Erythroblast (primary cell): ENCODE data around the gene OTULIN.

Source experiments
- DNase-seq, 2 experiments: peaks; one replicate each; lab custom pipeline; 2025; lab: John Stamatoyannopoulos, UW
- GATA1 ChIP-seq: IDR thresholded peaks from 2 replicates; pipeline ENCODE4 v1.6.1; 2011; ENCODE audit warnings: low read depth, mild to moderate bottlenecking, control low read depth, low read length, moderate library complexity
- POLR2A ChIP-seq: IDR thresholded peaks from 2 replicates; pipeline ENCODE4 v1.6.1; 2011; ENCODE audit warnings: mild to moderate bottlenecking, low read length

OTULIN gene

DNA sequence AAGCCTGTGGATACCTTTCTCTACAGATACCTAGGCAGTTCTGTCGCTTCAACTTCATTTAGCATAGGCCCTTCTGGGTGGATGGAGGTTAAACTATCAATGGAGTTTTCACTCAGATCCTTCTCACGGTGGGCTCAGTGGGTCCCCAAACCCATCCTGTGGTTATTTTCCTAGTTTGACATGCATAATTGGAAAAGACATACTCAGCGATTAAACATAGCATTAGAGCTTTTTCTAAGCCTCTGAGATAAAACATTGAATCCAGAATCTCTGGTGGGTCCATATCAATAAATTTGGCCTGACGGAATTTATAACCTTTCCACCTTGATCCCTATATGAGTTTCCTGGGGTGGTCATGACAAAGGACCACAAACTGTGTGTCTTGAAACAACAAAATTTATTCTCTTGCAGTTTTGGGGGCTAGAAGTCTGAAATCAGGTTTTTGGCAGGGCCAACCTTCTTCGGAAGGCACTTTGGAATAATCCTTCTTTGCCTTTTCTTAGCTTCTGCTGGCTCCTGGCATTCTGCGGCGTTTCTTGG lies 1.7 kb upstream of the OTULIN start:
- TF ChIP-seq POLR2A, result no peak
- no peak for TF ChIP-seq GATA1
- no peak for DNase-seq

- TF ChIP-seq POLR2A (no peak), GATA1 (no peak)
- peak; percentile 62 to 81 for DNase-seq
These were observed 716 bp upstream of the OTULIN start for GRCh38 chr5:14663734-14664269.

GRCh38 chr5:14665101-14665822 lies 744 bp downstream of the OTULIN start:
- no peak for TF ChIP-seq POLR2A
- peak; percentile 45 to 61 for DNase-seq

- peak; percentile 68 to 69 for DNase-seq
These were observed 1.4 kb downstream of the OTULIN start for GRCh38 chr5:14665949-14666348.

GRCh38 chr5:14666357-14666756 lies 1.8 kb downstream of the OTULIN start:
- no peak for DNase-seq
- no peak for TF ChIP-seq POLR2A
- no peak for TF ChIP-seq GATA1

More at GRCh38 chr5:14665949-14666348, 1.4 kb downstream of the OTULIN start:
- no peak for TF ChIP-seq POLR2A
- TF ChIP-seq GATA1, result no peak

DNA sequence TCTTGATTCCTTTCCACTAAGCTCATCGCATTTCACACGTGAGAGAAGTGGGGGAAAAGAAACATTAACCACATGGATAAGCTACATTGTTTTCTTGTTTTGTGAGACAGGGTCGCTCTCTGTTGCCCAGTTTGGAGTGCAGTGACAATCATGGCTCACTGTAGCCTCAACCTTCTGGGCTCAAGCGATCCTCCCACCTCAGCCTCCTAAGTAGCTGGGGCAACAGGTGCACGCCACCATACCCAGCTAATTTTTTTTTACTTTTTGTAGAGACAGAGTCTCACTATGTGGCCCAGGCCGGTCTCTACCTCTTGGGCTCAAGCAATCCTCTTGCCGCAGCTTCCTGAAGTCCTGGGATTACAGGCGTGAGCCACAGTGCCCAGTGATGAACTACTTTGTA lies 2.8 kb downstream of the OTULIN start:
- no peak for DNase-seq
- TF ChIP-seq POLR2A (no peak), GATA1 (no peak)

DNA sequence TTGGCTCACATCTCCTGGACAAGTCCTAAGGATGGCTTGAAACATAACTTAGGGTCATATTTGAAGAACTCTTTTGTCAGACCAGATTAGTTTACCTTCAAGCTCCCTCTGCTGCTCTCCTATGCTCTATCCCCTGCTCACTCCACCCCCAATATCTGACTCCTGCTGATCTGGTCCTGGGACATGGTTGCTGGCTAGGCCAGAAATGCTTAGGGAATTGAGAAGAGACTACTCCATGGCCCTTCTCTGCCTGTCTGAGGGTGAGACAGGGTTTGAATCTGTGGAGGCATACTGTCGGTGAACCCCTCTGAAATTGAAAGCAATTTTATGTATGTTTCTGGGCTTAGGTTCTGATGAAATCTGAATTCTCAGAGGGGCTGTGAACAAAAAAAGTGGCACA lies 3.3 kb downstream of the OTULIN start:
- DNase-seq, result no peak

GRCh38 chr5:14668181-14668591 lies 3.7 kb downstream of the OTULIN start:
- TF ChIP-seq GATA1 (no peak), POLR2A (no peak)
- no peak for DNase-seq

More for the DNA sequence above, 3.3 kb downstream of the OTULIN start:
- TF ChIP-seq POLR2A (no peak), GATA1 (no peak)

GRCh38 chr5:14669415-14669814 lies 4.9 kb downstream of the OTULIN start:
- TF ChIP-seq GATA1 (no peak), POLR2A (no peak)
- no peak for DNase-seq

DNA sequence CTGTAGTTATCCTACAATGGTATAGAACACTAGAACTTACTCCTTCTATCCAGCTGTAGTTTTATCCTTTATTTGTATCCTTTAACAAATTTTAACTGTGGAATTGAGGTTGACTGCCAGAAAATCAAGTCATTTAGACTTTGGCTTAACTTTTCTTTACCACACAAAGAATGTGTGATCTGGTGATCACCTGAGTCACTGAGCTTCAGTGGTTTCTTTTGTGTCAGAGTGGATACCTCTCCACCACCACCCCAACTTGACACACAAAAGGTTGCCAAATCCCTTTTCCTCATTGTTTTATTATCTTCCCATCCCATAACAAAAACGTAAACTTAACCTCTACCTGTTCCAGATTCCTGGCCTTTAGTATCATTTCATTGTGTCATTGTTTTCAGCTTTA lies 5.5 kb downstream of the OTULIN start:
- TF ChIP-seq GATA1, result no peak
- no peak for TF ChIP-seq POLR2A
- DNase-seq, result no peak

DNA sequence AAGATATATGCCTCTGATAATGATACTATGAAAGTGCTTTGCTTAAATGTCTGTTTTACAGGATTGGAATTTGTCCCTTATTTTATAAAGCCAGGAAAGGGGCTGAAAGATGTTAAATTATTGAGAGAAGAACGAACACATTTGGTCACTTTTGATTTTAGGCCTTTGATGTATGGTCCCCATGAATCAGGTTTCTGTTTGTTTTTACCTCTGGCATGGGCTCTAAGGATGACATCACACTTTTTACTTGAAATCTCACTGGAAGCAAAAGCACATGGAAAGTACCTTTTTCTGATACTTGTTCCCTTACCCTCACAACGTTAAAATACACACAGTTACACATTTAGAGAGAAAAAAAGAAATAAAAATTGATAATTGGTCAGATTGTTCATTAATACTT lies 6.9 kb downstream of the OTULIN start:
- TF ChIP-seq POLR2A (no peak), GATA1 (no peak)
- DNase-seq, result peak; percentile 9 to 50

DNA sequence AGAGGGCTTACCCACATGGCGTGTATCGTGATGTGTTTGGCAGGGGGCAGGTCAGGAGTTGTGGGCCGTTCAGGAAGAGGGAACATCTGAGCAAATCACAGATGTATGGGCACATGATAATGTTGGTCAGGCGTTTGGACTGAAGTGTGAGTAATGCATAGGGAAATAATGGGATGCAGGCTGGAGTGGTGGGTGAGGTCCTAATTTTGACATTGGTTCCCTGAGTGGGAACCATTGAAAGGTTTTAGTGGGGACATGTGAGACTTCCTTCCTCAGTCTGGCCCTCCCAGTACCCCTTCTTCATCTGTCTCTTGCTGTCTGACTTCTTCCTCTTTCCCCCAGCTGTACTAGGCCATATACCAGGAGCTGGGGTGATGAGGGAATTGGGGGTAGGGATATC lies 7.6 kb downstream of the OTULIN start:
- no peak for TF ChIP-seq POLR2A
- TF ChIP-seq GATA1, result no peak
- DNase-seq, result no peak

DNA sequence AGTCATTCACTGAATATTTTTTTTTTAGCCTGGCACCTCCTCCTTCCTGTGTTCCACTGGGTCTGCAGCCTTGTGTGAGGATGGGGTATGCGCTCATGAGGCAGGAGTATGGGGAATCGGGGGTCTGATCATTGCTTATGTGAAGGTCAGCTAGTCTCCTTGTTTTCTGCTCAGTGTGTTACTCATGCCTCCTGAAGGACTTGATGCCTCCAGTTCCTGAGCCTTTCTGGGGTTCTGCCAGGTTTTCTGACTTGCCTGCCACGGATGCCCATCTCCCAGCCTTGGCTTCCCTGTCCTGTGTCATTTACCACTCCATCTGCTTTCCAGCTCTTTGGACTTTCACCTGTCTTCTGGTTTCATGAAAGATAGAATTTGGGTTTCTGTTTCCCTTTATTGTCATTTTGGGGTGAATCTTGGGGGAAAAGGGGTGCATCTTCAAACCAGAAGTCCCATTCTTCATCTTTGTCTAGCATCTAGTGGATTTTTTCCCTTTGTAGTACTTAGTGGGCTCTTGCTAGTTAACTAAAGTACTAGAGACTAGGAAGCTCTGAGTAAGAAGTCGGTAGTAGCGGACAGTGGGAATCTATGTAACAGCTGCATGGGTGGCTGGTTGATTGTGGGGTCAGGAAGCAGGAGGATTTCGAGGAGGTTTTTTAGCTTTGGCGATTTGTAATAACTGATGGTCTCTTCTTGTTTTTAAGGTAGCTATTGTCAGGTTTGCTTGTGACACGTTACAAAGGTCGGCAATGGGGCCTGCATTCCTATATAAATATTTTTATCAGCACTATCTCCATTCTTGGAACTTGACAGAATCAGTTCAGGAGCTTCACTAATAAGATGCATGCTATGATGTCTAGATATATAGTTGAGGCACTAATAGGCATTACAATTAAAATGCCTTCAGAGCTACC lies 8.2 kb downstream of the OTULIN start:
- TF ChIP-seq POLR2A (no peak), GATA1 (no peak)
- DNase-seq, result no peak

- TF ChIP-seq POLR2A (no peak), GATA1 (no peak)
- DNase-seq, result no peak
These were observed 8.9 kb downstream of the OTULIN start for GRCh38 chr5:14673443-14673842.
